ENCODE measurements around the gene PCSK5. TPM values are rescaled to one million over a fixed set of nuclear protein-coding genes. Genes with fewer than 3 reads are reported as not detected.

Gene PCSK5
- total and polyA plus RNA-seq, 2 donors (not counting 1 experiment from before 2014, with no cell fraction given) = 0.09 TPM; not detected in 1

DNA sequence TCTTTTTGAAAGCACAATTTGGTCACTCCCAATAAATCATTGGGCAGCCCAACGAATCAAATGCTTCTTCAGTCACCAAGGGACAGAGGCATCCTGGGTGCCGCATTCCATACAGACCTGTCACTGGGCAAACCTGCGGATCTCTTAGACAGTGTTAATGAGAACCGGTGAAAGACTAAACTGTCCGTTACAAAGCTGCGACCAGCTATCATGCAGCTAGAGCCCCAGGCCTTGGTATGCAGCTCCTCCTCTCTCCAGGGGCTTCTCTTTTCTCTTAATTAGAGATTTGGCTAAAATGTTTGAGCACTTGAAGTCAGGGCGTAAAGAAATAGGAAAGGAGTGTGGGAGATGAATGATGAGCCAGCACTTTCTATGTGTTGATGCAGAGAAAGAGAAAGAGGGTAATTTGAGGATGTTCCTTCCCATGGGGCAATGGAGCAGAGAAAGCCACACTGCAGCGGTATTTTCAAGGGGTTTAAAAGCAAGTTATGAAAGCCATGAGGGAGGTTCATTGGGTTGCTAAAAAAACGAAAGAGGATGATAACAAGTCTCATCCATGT lies 328.5 kb downstream of the PCSK5 start:
- Histone ChIP-seq H3K36me3 (replicated peaks in 1 of 2; ENCODE audit: control extremely low read depth in 1 of 2, control insufficient read depth in 1 of 2, extremely low read depth in 1 of 2, insufficient read depth in 2 of 2, low read length in 1 of 2) (no peaks in the 10 kb centered on the region), H3K4me1 (ENCODE audit: control insufficient read depth in 2 of 2, insufficient read depth in 2 of 2, low read length in 2 of 2) (no peaks in the 10 kb centered on the region), H3K27ac (ENCODE audit: low read length in 2 of 2) (no peak overlapping the region), H3K27me3 (replicated peaks in 1 of 4; ENCODE audit: control extremely low read depth in 1 of 4, control insufficient read depth in 3 of 4, insufficient read depth in 4 of 4, low read length in 3 of 4) (no peaks in the 10 kb centered on the region), H3K4me2 (replicated peaks; ENCODE audit: low read depth, low read length, poor library complexity, severe bottlenecking) (no peak overlapping the region), H3K9ac (ENCODE audit: low read length) (no peak overlapping the region), H4K20me1 (ENCODE audit: control insufficient read depth, insufficient read depth, low read length, poor library complexity, severe bottlenecking) (no peaks in the 10 kb centered on the region), H2AFZ (ENCODE audit: insufficient read depth, low read depth, low read length, poor library complexity, severe bottlenecking) (no peak overlapping the region), H3K4me3 (ENCODE audit: control extremely low read depth in 1 of 5, extremely low read depth in 1 of 5, insufficient read depth in 1 of 5, low read depth in 2 of 5, low read length in 4 of 5) (no peak overlapping the region), H3K79me2 (ENCODE audit: control insufficient read depth, insufficient read depth, low read length) (no peaks in the 10 kb centered on the region), H3K9me3 (ENCODE audit: control extremely low read depth in 1 of 3, control insufficient read depth in 2 of 3, insufficient read depth in 1 of 3, low read length in 2 of 3) (no peaks in the 10 kb centered on the region)
- ATAC-seq (ENCODE audit: low read depth) = no peak
- Mint-ChIP-seq H3K27me3 (peaks cover 11% of the 10 kb centered on the region), H3K4me3 (no peak overlapping the region), H3K4me1 (no peaks in the 10 kb centered on the region), H3K9me3 (ENCODE audit: insufficient read depth) (no peaks in the 10 kb centered on the region), H3K27ac (no peak overlapping the region)
- intact Hi-C loops (cut with micrococcal nuclease) = no loop called here
- POLR2A ChIA-PET = no interaction called here
- TF ChIP-seq EZH2 (IDR thresholded peaks at IDR 0.05; ENCODE audit: borderline replicate concordance, insufficient read depth, low read depth, low read length, poor library complexity, severe bottlenecking) = no peak
- TF ChIP-seq, protein P1, sequence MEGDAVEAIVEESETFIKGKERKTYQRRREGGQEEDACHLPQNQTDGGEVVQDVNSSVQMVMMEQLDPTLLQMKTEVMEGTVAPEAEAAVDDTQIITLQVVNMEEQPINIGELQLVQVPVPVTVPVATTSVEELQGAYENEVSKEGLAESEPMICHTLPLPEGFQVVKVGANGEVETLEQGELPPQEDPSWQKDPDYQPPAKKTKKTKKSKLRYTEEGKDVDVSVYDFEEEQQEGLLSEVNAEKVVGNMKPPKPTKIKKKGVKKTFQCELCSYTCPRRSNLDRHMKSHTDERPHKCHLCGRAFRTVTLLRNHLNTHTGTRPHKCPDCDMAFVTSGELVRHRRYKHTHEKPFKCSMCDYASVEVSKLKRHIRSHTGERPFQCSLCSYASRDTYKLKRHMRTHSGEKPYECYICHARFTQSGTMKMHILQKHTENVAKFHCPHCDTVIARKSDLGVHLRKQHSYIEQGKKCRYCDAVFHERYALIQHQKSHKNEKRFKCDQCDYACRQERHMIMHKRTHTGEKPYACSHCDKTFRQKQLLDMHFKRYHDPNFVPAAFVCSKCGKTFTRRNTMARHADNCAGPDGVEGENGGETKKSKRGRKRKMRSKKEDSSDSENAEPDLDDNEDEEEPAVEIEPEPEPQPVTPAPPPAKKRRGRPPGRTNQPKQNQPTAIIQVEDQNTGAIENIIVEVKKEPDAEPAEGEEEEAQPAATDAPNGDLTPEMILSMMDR (IDR thresholded peaks at IDR 0.05) = no peak
- DNase-seq = no peak
- WGBS (ENCODE audit: insufficient coverage) = 84% methylated on average over 9 of the region's 9 CpGs
- CTCF ChIA-PET = no interaction called here

DNA sequence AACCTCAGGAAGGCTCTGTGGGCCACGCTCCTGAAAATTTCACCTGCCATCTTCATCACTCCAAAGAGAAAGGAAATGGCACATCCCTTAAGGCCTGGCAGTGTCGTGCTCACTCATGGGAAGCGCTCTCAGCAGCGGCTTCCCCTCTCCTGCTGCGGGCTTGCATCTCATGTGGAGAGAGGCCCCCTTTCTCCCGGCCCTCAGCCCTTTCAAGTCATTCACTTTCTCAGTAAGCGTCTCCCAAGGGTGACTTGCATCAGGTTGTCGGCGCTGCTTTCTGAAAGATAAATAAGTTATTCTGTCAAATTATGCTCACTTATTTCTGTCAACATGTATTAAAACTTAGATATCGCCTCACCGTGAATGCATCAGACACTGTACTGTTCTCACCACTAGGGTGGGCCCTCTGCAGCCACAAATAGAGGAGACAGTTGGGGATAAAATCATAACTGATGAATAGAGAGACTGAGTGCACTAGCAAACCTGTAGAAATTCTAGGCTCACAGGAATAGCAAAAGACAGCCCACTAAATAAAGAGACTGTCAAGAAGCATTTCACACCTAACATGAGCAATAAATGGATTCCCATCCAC lies 329.2 kb downstream of the PCSK5 start:
- no peak overlapping the region for H3K4me3 Mint-ChIP-seq

More for the DNA sequence above, 329.2 kb downstream of the PCSK5 start:
- Histone ChIP-seq H3K27ac (ENCODE audit: low read length in 2 of 2) (no peak overlapping the region), H3K79me2 (ENCODE audit: control insufficient read depth, insufficient read depth, low read length) (no peaks in the 10 kb centered on the region), H3K36me3 (replicated peaks in 1 of 2; ENCODE audit: control extremely low read depth in 1 of 2, control insufficient read depth in 1 of 2, extremely low read depth in 1 of 2, insufficient read depth in 2 of 2, low read length in 1 of 2) (no peaks in the 10 kb centered on the region), H3K4me3 (ENCODE audit: control extremely low read depth in 1 of 5, extremely low read depth in 1 of 5, insufficient read depth in 1 of 5, low read depth in 2 of 5, low read length in 4 of 5) (no peak overlapping the region), H3K4me1 (ENCODE audit: control insufficient read depth in 2 of 2, insufficient read depth in 2 of 2, low read length in 2 of 2) (no peaks in the 10 kb centered on the region), H3K9me3 (ENCODE audit: control extremely low read depth in 1 of 3, control insufficient read depth in 2 of 3, insufficient read depth in 1 of 3, low read length in 2 of 3) (no peaks in the 10 kb centered on the region), H4K20me1 (ENCODE audit: control insufficient read depth, insufficient read depth, low read length, poor library complexity, severe bottlenecking) (no peaks in the 10 kb centered on the region), H3K9ac (ENCODE audit: low read length) (no peak overlapping the region), H2AFZ (ENCODE audit: insufficient read depth, low read depth, low read length, poor library complexity, severe bottlenecking) (no peak overlapping the region), H3K4me2 (replicated peaks; ENCODE audit: low read depth, low read length, poor library complexity, severe bottlenecking) (no peak overlapping the region), H3K27me3 (replicated peaks in 1 of 4; ENCODE audit: control extremely low read depth in 1 of 4, control insufficient read depth in 3 of 4, insufficient read depth in 4 of 4, low read length in 3 of 4) (no peaks in the 10 kb centered on the region)
- Mint-ChIP-seq H3K27me3 (peaks cover 11% of the 10 kb centered on the region), H3K27ac (no peak overlapping the region), H3K4me1 (no peaks in the 10 kb centered on the region), H3K9me3 (ENCODE audit: insufficient read depth) (no peaks in the 10 kb centered on the region)
- ChIA-PET POLR2A (no interaction called here), CTCF (no interaction called here)
- ATAC-seq (ENCODE audit: low read depth) (no peak), DNase-seq (no peak)
- intact Hi-C loops (cut with micrococcal nuclease) = no loop called here
- TF ChIP-seq, protein P1 (IDR thresholded peaks at IDR 0.05) = no peak
- no peak for TF ChIP-seq EZH2 (IDR thresholded peaks at IDR 0.05; ENCODE audit: borderline replicate concordance, insufficient read depth, low read depth, low read length, poor library complexity, severe bottlenecking)
- WGBS (ENCODE audit: insufficient coverage) = 91% methylated on average over 6 of the region's 11 CpGs
